ENCODE measurements around the gene ZC3H6. TPM values are rescaled to one million over a fixed set of nuclear protein-coding genes. Genes with fewer than 3 reads are reported as not detected.

The ZC3H6 gene
- total and polyA plus RNA-seq, 2 of the 13 experiments (the other 11 are each of a cell fraction or from before 2014, with no cell fraction given): 0.71 to 0.93 TPM

GRCh38 chr2:112275311-112275886 lies at the start of gene ZC3H6 (continued):
- TF ChIP-seq ZNF562 (CRISPR knock-in tag; IDR thresholded peaks at IDR 0.05; ENCODE audit: borderline replicate concordance): 0 out of 2 replicates have a peak, but pooled peaks have one; percentile 26
- TF ChIP-seq POGZ (CRISPR knock-in tag; IDR thresholded peaks at IDR 0.05): peak; percentile 100
- peak; percentile 79; the same call in 1 of the 2 replicates for TF ChIP-seq ZSCAN22 (CRISPR knock-in tag; IDR thresholded peaks at IDR 0.05)
- peak; percentile 100 for TF ChIP-seq AGO2 (optimal IDR thresholded peaks at IDR 0.05; ENCODE audit: low read depth, low read length)
- peak; percentile 71 for TF ChIP-seq SP5 (CRISPR knock-in tag; IDR thresholded peaks at IDR 0.05; ENCODE audit: borderline replicate concordance, low read depth)
- TF ChIP-seq ZNF276 (CRISPR knock-in tag; IDR thresholded peaks at IDR 0.05; ENCODE audit: low read depth): peak; percentile 90
- TF ChIP-seq KLF9 (CRISPR knock-in tag; IDR thresholded peaks at IDR 0.05; ENCODE audit: low read depth): peak; percentile 93
- TF ChIP-seq TBX3 (IDR thresholded peaks at IDR 0.05; ENCODE audit: borderline replicate concordance): peak; percentile 93
- TF ChIP-seq MAFG (CRISPR knock-in tag; IDR thresholded peaks at IDR 0.05): no peak
- TF ChIP-seq ETV6 (CRISPR knock-in tag; conservative IDR thresholded peaks at IDR 0.05): peak; percentile 92
- TF ChIP-seq, protein P1, sequence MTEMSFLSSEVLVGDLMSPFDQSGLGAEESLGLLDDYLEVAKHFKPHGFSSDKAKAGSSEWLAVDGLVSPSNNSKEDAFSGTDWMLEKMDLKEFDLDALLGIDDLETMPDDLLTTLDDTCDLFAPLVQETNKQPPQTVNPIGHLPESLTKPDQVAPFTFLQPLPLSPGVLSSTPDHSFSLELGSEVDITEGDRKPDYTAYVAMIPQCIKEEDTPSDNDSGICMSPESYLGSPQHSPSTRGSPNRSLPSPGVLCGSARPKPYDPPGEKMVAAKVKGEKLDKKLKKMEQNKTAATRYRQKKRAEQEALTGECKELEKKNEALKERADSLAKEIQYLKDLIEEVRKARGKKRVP (CRISPR knock-in tag; IDR thresholded peaks at IDR 0.05): peak in 1 of 2 experiments; percentile 64; a peak in 2 of 4 replicates
- no peak for TF ChIP-seq ZFP36 (IDR thresholded peaks at IDR 0.05; ENCODE audit: borderline replicate concordance, low read depth, low read length, partially characterized antibody)
- TF ChIP-seq MAF1 (CRISPR knock-in tag; IDR thresholded peaks at IDR 0.05; ENCODE audit: borderline replicate concordance): peak; percentile 88
- TF ChIP-seq ZNF850 (CRISPR knock-in tag; conservative IDR thresholded peaks at IDR 0.05): peak; percentile 89
- TF ChIP-seq ERF (CRISPR knock-in tag; IDR thresholded peaks at IDR 0.05): peak; percentile 79; the same call in 1 of the 2 replicates
- peak; percentile 97; the same call in 1 of the 2 replicates for TF ChIP-seq SMAD3 (CRISPR knock-in tag; IDR thresholded peaks at IDR 0.05)
- TF ChIP-seq, protein P2, sequence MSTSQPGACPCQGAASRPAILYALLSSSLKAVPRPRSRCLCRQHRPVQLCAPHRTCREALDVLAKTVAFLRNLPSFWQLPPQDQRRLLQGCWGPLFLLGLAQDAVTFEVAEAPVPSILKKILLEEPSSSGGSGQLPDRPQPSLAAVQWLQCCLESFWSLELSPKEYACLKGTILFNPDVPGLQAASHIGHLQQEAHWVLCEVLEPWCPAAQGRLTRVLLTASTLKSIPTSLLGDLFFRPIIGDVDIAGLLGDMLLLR (CRISPR knock-in tag; IDR thresholded peaks at IDR 0.05): peak; percentile 97
- peak; percentile 97 for TF ChIP-seq TOPORS (CRISPR knock-in tag; IDR thresholded peaks at IDR 0.05)
- peak; percentile 84 for TF ChIP-seq GZF1 (CRISPR knock-in tag; IDR thresholded peaks at IDR 0.05)
